Measurements from ENCODE around the gene MAGOHB. TPM values are rescaled to one million over a fixed set of nuclear protein-coding genes. Genes with fewer than 3 reads are reported as not detected.

MAGOHB gene
- total RNA-seq, 1 experiment from 2014 or later, result 64.5 TPM

DNA sequence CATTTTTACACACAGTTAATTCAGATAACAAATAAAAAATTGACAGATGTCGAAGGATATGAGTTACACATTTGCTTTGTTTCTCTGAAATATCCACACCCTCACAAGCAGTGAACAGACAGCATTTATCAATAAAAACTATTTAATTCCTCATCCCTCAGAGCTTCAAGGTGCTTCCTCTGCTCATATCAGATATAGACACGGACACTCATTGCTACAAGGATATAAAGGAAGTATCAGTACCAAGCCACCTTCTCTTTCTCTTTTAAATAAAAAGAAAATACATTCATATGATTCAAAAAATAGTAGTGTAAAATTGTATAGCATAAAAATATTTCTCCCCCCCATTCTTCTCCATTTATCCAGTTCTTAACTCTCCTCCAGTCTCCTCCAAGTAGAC, 21.9 kb upstream of the MAGOHB start:
- Histone ChIP-seq H3K56ac (ENCODE audit: insufficient read length, low read depth, low read length) (no peak overlapping the region), H2BK5ac (ENCODE audit: insufficient read length, low read length) (no peak overlapping the region), H3K9ac (ENCODE audit: extremely low read depth, insufficient read length, low read length) (no peak overlapping the region), H3K9me3 (ENCODE audit: control insufficient read depth, low read depth, low read length) (no peaks in the 10 kb centered on the region), H2AK5ac (ENCODE audit: insufficient read length, low read length) (no peak overlapping the region), H4K8ac (replicated peaks; ENCODE audit: insufficient read length, low read depth, low read length) (no peak overlapping the region), H3T11ph (ENCODE audit: low read length) (no peak overlapping the region), H3K79me1 (ENCODE audit: insufficient read depth, low read depth, low read length, poor library complexity, severe bottlenecking) (no peaks in the 10 kb centered on the region), H3K79me2 (ENCODE audit: insufficient read depth, low read length) (no peaks in the 10 kb centered on the region), H3K23me2 (ENCODE audit: insufficient read length, low read depth, low read length, poor library complexity, severe bottlenecking) (no peaks in the 10 kb centered on the region), H3K14ac (ENCODE audit: insufficient read depth, low read length) (no peak overlapping the region), H4K91ac (ENCODE audit: insufficient read length, low read depth, low read length) (no peak overlapping the region), H3K23ac (ENCODE audit: insufficient read length, low read depth, low read length) (no peak overlapping the region), H3K4me2 (ENCODE audit: insufficient read depth, insufficient read length, low read length) (no peak overlapping the region), H3K27ac (ENCODE audit: insufficient read length, low read depth, low read length) (no peak overlapping the region), H3K27me3 (ENCODE audit: insufficient read depth, low read length) (no peaks in the 10 kb centered on the region), H3K4me1 (ENCODE audit: insufficient read depth, low read length) (no peaks in the 10 kb centered on the region), H2AFZ (ENCODE audit: low read length) (no peak overlapping the region), H3K18ac (ENCODE audit: insufficient read length, low read depth, low read length) (no peak overlapping the region), H3K4ac (ENCODE audit: low read depth, low read length) (no peak overlapping the region), H4K20me1 (ENCODE audit: control insufficient read depth, insufficient read depth, insufficient read length) (no peaks in the 10 kb centered on the region), H2BK20ac (ENCODE audit: low read depth, low read length, poor library complexity, severe bottlenecking) (no peak overlapping the region), H4K5ac (ENCODE audit: insufficient read length, low read depth, low read length) (no peak overlapping the region), H2BK12ac (ENCODE audit: insufficient read length, low read depth, low read length) (no peak overlapping the region), H2BK15ac (ENCODE audit: low read depth, low read length) (no peak overlapping the region), H2BK120ac (ENCODE audit: low read depth, low read length, poor library complexity, severe bottlenecking) (no peak overlapping the region)
- WGBS (ENCODE audit: extremely low coverage, insufficient read length, low lambda C conversion rate), result no CpG with 5 or more reads among the region's 2 CpGs
- no peaks in the 10 kb centered on the region for H3K9me3 Mint-ChIP-seq
- H3K4me1 Mint-ChIP-seq, result peaks cover 10% of the 10 kb centered on the region in 2 experiments
- no peak for DNase-seq
- H3K4me3 Mint-ChIP-seq, result no peak overlapping the region
- TF ChIP-seq CTCF (conservative IDR thresholded peaks at IDR 0.05), result no peak
- H3K36me3 Mint-ChIP-seq (ENCODE audit: insufficient read depth in 1 of 3, low read depth in 3 of 3), result no peaks in the 10 kb centered on the region
- no peaks in the 10 kb centered on the region for H3K27me3 Mint-ChIP-seq (ENCODE audit: low read depth)
- no peak overlapping the region for H3K27ac Mint-ChIP-seq
